Fibroblast of skin of right biceps (primary cell): ENCODE data around the gene IDH1.
"Not testable (repeated sequence)": the region's sequence is repeated elsewhere in the genome, so short reads cannot be mapped to it uniquely, and the experiment has no call there.

Experiments used
- DNase-seq: peaks from one replicate; pipeline ENCODE4 v3.0.0-alpha.2; 2013

The IDH1 gene

GRCh38 chr2:208256192-208256782, 1.4 kb upstream of the IDH1 start:
- DNase-seq, result no peak

- no peak for DNase-seq
Measured at GRCh38 chr2:208255557-208256106, 761 bp upstream of the IDH1 start.

GRCh38 chr2:208254118-208254870, 577 bp downstream of the IDH1 start:
- DNase-seq, result peak; percentile 74

DNA sequence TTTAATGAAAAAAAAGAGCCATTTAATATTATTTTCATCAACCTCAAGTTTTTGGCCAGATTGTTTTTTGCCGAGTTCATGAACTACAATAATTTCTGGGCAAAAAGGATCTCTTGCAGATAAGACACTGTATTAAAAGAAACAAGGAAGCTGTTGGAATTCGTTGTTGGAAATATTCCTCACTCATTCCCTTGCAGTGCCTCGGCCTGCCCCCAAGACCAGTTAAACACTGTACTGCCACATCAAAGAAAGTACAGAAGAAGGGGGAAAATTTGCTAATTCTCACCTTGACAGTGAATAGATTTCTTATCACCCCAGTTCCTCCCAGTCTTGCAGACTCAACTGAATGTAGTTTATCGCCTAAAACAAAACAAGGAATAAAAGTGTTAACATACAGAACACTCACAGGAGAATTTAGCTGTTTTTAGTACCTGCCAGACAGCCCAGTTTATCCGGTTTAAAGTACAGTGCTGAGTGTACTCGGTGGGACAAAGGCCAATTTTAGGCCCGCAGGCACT, 1.2 kb downstream of the IDH1 start:
- no peak for DNase-seq

- no peak for DNase-seq
Measured at GRCh38 chr2:208252716-208253492, 2.0 kb downstream of the IDH1 start.

- DNase-seq, result no peak
Measured at GRCh38 chr2:208251098-208251497, 3.8 kb downstream of the IDH1 start.

- no peak for DNase-seq
Measured at GRCh38 chr2:208250388-208250787, 4.5 kb downstream of the IDH1 start.

- peak; percentile 11 for DNase-seq
Measured at GRCh38 chr2:208249296-208249695, 5.6 kb downstream of the IDH1 start.

DNA sequence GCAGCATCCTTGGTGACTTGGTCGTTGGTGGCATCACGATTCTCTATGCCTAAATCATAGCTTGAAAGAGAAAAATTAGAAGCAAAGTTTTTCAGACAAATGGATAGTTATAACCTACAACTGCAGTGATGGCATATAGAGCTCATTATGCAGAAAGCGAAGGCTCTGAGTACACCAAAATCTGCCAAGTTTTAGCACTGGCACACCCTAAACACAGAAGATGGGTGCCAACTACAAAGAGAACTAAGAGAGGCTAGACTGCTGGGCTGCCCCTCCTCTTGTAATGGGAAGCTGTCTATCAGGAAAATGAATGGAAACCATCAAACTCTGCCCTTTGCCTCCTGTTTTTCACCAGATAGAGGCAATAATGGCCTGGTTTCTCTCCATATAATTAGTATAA, 6.3 kb downstream of the IDH1 start:
- DNase-seq, result no peak

DNA sequence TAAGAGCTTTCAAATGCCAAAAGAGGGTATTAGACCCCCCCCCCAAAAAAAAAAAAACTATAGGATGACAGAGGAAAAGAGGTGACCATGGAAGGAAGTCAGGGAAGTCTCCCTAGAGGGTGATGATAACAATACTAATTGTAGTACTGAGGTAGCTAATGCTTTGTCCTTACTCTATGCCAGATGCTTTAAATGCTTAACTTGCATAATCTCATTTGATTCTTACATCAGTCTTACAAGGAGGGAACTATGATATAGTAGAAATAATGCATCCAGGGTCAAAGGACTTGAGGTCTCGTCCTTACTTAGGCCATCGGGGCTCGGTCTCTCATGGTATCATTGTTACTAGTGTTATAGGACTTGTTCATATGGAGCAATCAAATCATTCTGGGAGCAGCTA, 9.1 kb downstream of the IDH1 start:
- DNase-seq, result no peak

GRCh38 chr2:208244422-208244821, 10.4 kb downstream of the IDH1 start:
- DNase-seq, result no peak

DNA sequence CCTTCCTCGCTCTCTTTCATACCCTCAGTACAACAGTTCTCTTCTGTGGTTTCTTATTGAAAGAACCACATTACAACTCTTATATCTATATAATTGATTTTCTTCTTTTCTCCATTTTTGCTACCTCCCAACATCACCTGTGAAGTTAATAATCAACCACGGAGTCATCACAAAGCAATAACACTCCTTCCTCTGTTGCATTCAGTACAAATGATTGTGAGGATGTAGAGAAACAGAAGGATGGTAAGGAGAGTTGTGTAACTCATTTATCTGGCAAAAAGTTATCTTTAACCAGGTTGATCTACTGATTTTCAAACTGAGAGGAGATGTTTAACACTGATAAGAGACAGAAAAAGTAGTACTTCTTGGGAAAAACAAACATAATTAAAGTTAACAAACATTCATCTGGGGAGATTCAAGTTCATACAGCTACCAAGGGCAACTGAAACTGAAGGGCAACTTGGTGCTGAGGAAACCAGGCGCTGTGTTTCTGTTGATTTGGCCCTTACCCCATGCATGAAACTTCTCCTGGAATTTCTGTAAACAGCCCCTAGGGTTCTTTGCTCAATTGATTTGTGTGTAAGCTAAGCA, 14.2 kb downstream of the IDH1 start:
- DNase-seq, result no peak

- no peak for DNase-seq
Measured at GRCh38 chr2:208239770-208240493, 14.9 kb downstream of the IDH1 start.

DNA sequence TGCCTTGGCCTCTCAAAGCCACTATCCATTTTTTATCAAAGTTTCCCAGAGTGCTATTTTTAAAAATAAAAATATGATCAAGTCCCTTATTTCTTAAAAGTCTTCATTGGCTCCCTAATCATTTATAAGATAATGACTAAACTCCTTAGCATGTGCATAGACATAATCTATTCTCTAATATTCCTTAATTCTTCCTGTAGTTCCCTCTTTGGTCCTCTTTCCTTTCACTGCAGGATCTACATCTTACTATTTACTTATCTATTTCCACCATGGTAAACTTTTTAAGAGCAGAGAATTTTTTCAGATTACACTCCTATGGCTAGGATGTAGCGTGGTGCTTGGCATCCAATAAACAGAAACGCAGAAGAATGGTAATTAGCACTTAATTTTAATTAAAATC, 19.0 kb downstream of the IDH1 start:
- DNase-seq, result no peak

DNA sequence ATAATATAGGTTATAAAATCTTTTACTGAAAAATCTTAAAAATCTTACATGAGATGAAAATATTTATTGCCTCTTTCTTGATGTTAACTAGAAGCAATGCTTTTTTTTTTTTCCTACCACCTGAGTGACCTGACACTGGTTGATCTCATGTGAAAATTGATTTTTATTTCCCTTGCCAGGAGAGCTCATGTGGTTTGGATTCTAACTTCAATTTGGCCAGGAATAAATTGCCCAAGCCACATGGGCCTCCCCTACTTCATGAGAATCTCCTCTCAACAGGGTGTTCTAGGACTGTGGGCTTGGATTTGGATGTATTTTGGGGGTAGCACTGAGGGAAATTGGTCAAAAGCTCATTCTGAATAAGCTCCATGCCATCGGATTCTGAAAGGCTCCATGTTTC, 20.1 kb downstream of the IDH1 start:
- no peak for DNase-seq

GRCh38 chr2:208228476-208228875, 26.4 kb downstream of the IDH1 start:
- DNase-seq, result no peak

- no peak for DNase-seq
Measured at GRCh38 chr2:208227581-208228232, 27.2 kb downstream of the IDH1 start.

- no peak for DNase-seq
Measured at GRCh38 chr2:208224802-208225201, 30.1 kb downstream of the IDH1 start.

- DNase-seq, result peak; percentile 58
Measured at GRCh38 chr2:208222351-208222750, 32.5 kb downstream of the IDH1 start.

GRCh38 chr2:208221873-208222272, 33.0 kb downstream of the IDH1 start:
- DNase-seq, result not testable (repeated sequence)

DNA sequence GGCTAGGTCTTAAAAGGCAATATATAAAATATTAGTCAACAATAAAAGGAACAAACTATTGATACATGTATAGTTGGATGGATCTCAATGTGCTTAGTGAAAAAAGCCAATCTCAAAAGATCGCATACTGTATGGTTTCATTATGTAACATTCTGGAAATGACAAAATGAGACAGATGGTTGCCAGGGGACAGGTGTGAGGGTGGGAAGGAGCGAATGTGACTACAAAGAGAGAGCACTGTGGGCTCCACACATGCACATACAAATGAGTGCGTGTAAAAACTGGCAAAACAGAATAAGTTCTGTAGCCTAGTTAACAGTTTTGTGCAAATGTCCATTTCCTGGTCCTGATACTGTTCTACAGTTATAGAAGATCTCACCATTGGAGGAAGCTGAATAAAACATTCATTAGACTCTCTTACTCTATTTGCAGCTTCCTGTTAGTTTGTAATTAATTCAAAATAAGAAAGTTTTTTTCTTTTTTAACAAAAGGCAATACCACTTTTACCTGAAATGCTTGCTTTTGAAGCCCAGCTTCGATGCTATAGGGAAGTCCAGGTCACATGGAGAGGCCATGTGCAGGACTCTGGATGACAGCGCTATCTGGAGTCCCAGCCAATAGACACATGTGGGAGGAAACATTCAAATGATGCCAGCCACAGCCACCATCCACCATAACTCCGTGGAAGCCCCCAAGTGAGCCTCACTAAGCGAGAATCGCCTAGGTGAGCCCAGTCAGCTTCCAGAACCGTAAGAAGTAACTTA, 44.0 kb downstream of the IDH1 start:
- no peak for DNase-seq
